H9 (cell line): ENCODE measurements around the gene TUBB2B. TPM values are rescaled to one million over a fixed set of nuclear protein-coding genes. Genes with fewer than 3 reads are reported as not detected.

Experiments used
- DNase-seq: peaks from one replicate; pipeline ENCODE4 v3.0.0-alpha.2; 2017
- H2AFZ ChIP-seq: one replicate; pipeline ENCODE4 v1.6.1; 2013; ENCODE audit warnings: mild to moderate bottlenecking, low read length, control low read depth, moderate library complexity
- H2AK5ac ChIP-seq: 2 replicates; pipeline ENCODE4 v1.6.1; 2013; ENCODE audit warnings: low read length, control low read depth, mixed read lengths; ENCODE audit not compliant: insufficient read length
- H2BK120ac ChIP-seq: one replicate; pipeline ENCODE4 v1.6.1; 2013; ENCODE audit warnings: low read depth, mild to moderate bottlenecking, low read length, control low read depth, inconsistent platforms; ENCODE audit not compliant: poor library complexity, severe bottlenecking
- H2BK12ac ChIP-seq: 2 replicates; pipeline ENCODE4 v1.6.1; 2013; ENCODE audit warnings: low read length, control low read depth, mixed read lengths, low read depth; ENCODE audit not compliant: insufficient read length
- H2BK15ac ChIP-seq: 2 replicates; pipeline ENCODE4 v1.6.1; 2013; ENCODE audit warnings: low read depth, low read length, control low read depth
- H2BK20ac ChIP-seq: one replicate; pipeline ENCODE4 v1.6.1; 2013; ENCODE audit warnings: low read depth, mild to moderate bottlenecking, low read length, control low read depth, inconsistent platforms; ENCODE audit not compliant: poor library complexity, severe bottlenecking
- H2BK5ac ChIP-seq: 2 replicates; pipeline ENCODE4 v1.6.1; 2013; ENCODE audit warnings: low read length, control low read depth, mixed read lengths; ENCODE audit not compliant: insufficient read length
- H3K14ac ChIP-seq: 2 replicates; pipeline ENCODE4 v1.6.1; 2013; ENCODE audit warnings: low read length, control low read depth; ENCODE audit not compliant: insufficient read depth
- H3K18ac ChIP-seq: 2 replicates; pipeline ENCODE4 v1.6.1; 2013; ENCODE audit warnings: low read depth, mild to moderate bottlenecking, mixed read lengths, low read length, control low read depth; ENCODE audit not compliant: insufficient read length
- H3K23ac ChIP-seq: 2 replicates; pipeline ENCODE4 v1.6.1; 2013; ENCODE audit warnings: low read length, control low read depth, mixed read lengths, low read depth; ENCODE audit not compliant: insufficient read length
- H3K23me2 ChIP-seq: 2 replicates; pipeline ENCODE4 v1.6.1; 2013; ENCODE audit warnings: low read depth, mild to moderate bottlenecking, mixed read lengths, low read length, control low read depth; ENCODE audit not compliant: insufficient read length, poor library complexity, severe bottlenecking
- H3K27ac ChIP-seq: 2 replicates; pipeline ENCODE4 v1.5.1; 2013; ENCODE audit warnings: low read length, control low read depth, mixed read lengths, low read depth; ENCODE audit not compliant: insufficient read length
- H3K27me3 ChIP-seq: 2 replicates; pipeline ENCODE4 v1.6.1; 2013; ENCODE audit warnings: low read length, control low read depth, inconsistent platforms; ENCODE audit not compliant: insufficient read depth
- H3K4ac ChIP-seq: 2 replicates; pipeline ENCODE4 v1.6.1; 2013; ENCODE audit warnings: low read depth, mild to moderate bottlenecking, control low read depth, inconsistent platforms, low read length, moderate library complexity
- H3K4me1 ChIP-seq: 2 replicates; pipeline ENCODE4 v1.6.1; 2013; ENCODE audit warnings: low read length, control low read depth, inconsistent platforms; ENCODE audit not compliant: insufficient read depth
- H3K4me2 ChIP-seq: 2 replicates; pipeline ENCODE4 v1.6.1; 2013; ENCODE audit warnings: low read length, control low read depth, mixed read lengths; ENCODE audit not compliant: insufficient read length, insufficient read depth
- H3K56ac ChIP-seq: 2 replicates; pipeline ENCODE4 v1.6.1; 2013; ENCODE audit warnings: low read depth, mild to moderate bottlenecking, mixed read lengths, low read length, control low read depth; ENCODE audit not compliant: insufficient read length
- H3K79me1 ChIP-seq: 2 replicates; pipeline ENCODE4 v1.6.1; 2013; ENCODE audit warnings: low read depth, mild to moderate bottlenecking, moderate library complexity, low read length, control low read depth, inconsistent platforms; ENCODE audit not compliant: insufficient read depth, poor library complexity, severe bottlenecking
- H3K79me2 ChIP-seq: 2 replicates; pipeline ENCODE4 v1.6.1; 2013; ENCODE audit warnings: low read length, control low read depth, inconsistent platforms; ENCODE audit not compliant: insufficient read depth
- H3K9ac ChIP-seq: 2 replicates; pipeline ENCODE4 v1.6.1; 2013; ENCODE audit warnings: low read length, control low read depth, mixed read lengths; ENCODE audit not compliant: insufficient read length; ENCODE audit errors: extremely low read depth
- H3K9me3 ChIP-seq: one replicate; pipeline ENCODE4 v1.6.1; 2013; ENCODE audit warnings: low read depth, low read length, inconsistent platforms; ENCODE audit not compliant: control insufficient read depth
- H3T11ph ChIP-seq: one replicate; pipeline ENCODE4 v1.6.1; 2013; ENCODE audit warnings: mild to moderate bottlenecking, low read length, control low read depth, inconsistent platforms
- H4K20me1 ChIP-seq: one replicate; pipeline ENCODE4 v1.6.1; 2013; ENCODE audit not compliant: control insufficient read depth, insufficient read length, insufficient read depth
- H4K5ac ChIP-seq: 2 replicates; pipeline ENCODE4 v1.6.1; 2013; ENCODE audit warnings: low read depth, mild to moderate bottlenecking, mixed read lengths, low read length, control low read depth; ENCODE audit not compliant: insufficient read length
- H4K8ac ChIP-seq: replicated peaks from 2 replicates; pipeline ENCODE4 v1.6.1; 2013; ENCODE audit warnings: low read length, control low read depth, mixed read lengths, low read depth; ENCODE audit not compliant: insufficient read length
- H4K91ac ChIP-seq: 2 replicates; pipeline ENCODE4 v1.6.1; 2013; ENCODE audit warnings: low read depth, mild to moderate bottlenecking, moderate library complexity, mixed read lengths, low read length, control low read depth; ENCODE audit not compliant: insufficient read length
- H3K27ac Mint-ChIP-seq, 3 experiments: 2 replicates in 2 of 3; 3 replicates in 1 of 3; pipeline ENCODE4 v1.8.0; 2020 to 2021; ENCODE audit warnings: mixed read lengths in 3 of 3, mild to moderate bottlenecking in 1 of 3, moderate library complexity in 1 of 3
- H3K27me3 Mint-ChIP-seq: 2 replicates; pipeline ENCODE4 v1.8.0; 2021; ENCODE audit warnings: low read depth, mild to moderate bottlenecking, moderate library complexity, mixed read lengths
- H3K36me3 Mint-ChIP-seq, 3 experiments: 2 replicates in 2 of 3; 3 replicates in 1 of 3; pipeline ENCODE4 v1.8.0; 2020 to 2021; ENCODE audit warnings: low read depth in 3 of 3, mixed read lengths in 3 of 3; ENCODE audit not compliant: insufficient read depth in 1 of 3
- H3K4me1 Mint-ChIP-seq, 2 experiments: 2 replicates each; pipeline ENCODE4 v1.8.0; 2020; ENCODE audit warnings: mixed read lengths in 2 of 2
- H3K4me3 Mint-ChIP-seq, 2 experiments: 2 replicates in 1 of 2; 3 replicates in 1 of 2; pipeline ENCODE4 v1.8.0; 2020 to 2021; ENCODE audit warnings: mild to moderate bottlenecking in 2 of 2, mixed read lengths in 2 of 2, moderate library complexity in 1 of 2
- H3K9me3 Mint-ChIP-seq, 2 experiments: 2 replicates in 1 of 2; 3 replicates in 1 of 2; pipeline ENCODE4 v1.8.0; 2020; ENCODE audit warnings: mild to moderate bottlenecking in 2 of 2, mixed read lengths in 2 of 2, moderate library complexity in 1 of 2
- CTCF ChIP-seq: fragments of 200-600 bp; sonication (generic); conservative IDR thresholded peaks from 3 replicates; pipeline ENCODE4 v1.8.0; 2021; ENCODE audit warnings: antibody characterized with exemption, mild to moderate bottlenecking
- WGBS: extraction: QIAGEN DNeasy Blood & Tissue Kit; methylation state at CpG from one replicate; pipeline ENCODE4 v1.1.7; 2013; ENCODE audit warnings: missing lambda C conversion rate, low lambda C conversion rate, mixed read lengths; ENCODE audit not compliant: insufficient read length; ENCODE audit errors: extremely low coverage; 5-methylcytosine and 5-hydroxymethylcytosine counted together
- total RNA-seq: library from RNA; stranded (reverse); gene quantifications from 2 replicates; pipeline ENCODE4 v1.2.1, GENCODE V29; 2021

The TUBB2B gene
- total RNA-seq, 1 experiment from 2014 or later, result 320 TPM

- H2BK120ac ChIP-seq, result no peak overlapping the region
Measured at GRCh38 chr6:3250231-3250675, 22.8 kb upstream of the TUBB2B start.

More at GRCh38 chr6:3250231-3250675, 22.8 kb upstream of the TUBB2B start:
- TF ChIP-seq CTCF, result no peak
- Histone ChIP-seq H4K8ac (no peak overlapping the region), H3K27me3 (no peaks in the 10 kb centered on the region), H4K91ac (no peak overlapping the region), H3K14ac (no peak overlapping the region; the same call in 1 of the 2 replicates), H3K79me2 (no peaks in the 10 kb centered on the region), H2BK5ac (no peak overlapping the region), H3K18ac (no peak overlapping the region), H4K5ac (no peak overlapping the region), H2BK15ac (no peak overlapping the region), H3K4ac (no peak overlapping the region), H2BK20ac (no peak overlapping the region), H3K79me1 (no peaks in the 10 kb centered on the region), H2AFZ (no peak overlapping the region), H3K23me2 (no peaks in the 10 kb centered on the region), H2BK12ac (no peak overlapping the region), H3K9me3 (no peaks in the 10 kb centered on the region), H2AK5ac (no peak overlapping the region), H4K20me1 (no peaks in the 10 kb centered on the region), H3T11ph (no peak overlapping the region), H3K23ac (no peak overlapping the region), H3K4me2 (no peak overlapping the region), H3K9ac (no peak overlapping the region), H3K56ac (no peak overlapping the region), H3K27ac (no peak overlapping the region), H3K4me1 (no peaks in the 10 kb centered on the region; the same call in 1 of the 2 replicates)
- peaks cover 14% of the 10 kb centered on the region for H3K27me3 Mint-ChIP-seq
- H3K27ac Mint-ChIP-seq, result no peak overlapping the region
- H3K4me1 Mint-ChIP-seq, result peaks cover 30 to 38% of the 10 kb centered on the region in 2 experiments
- no peak for DNase-seq
- no CpG with 5 or more reads among the region's 9 CpGs for WGBS
- H3K36me3 Mint-ChIP-seq, result peaks cover 5 to 7% (median 5%) of the 10 kb centered on the region in 3 experiments; a peak in 6 of 7 replicates
- no peak overlapping the region for H3K4me3 Mint-ChIP-seq
- peaks cover 5 to 6% of the 10 kb centered on the region in 2 experiments; a peak in 4 of 5 replicates for H3K9me3 Mint-ChIP-seq
